ENCODE measurements around the gene RNF8.
"Not testable (repeated sequence)": the region's sequence is repeated elsewhere in the genome, so short reads cannot be mapped to it uniquely, and the experiment has no call there.

Gene RNF8

DNA sequence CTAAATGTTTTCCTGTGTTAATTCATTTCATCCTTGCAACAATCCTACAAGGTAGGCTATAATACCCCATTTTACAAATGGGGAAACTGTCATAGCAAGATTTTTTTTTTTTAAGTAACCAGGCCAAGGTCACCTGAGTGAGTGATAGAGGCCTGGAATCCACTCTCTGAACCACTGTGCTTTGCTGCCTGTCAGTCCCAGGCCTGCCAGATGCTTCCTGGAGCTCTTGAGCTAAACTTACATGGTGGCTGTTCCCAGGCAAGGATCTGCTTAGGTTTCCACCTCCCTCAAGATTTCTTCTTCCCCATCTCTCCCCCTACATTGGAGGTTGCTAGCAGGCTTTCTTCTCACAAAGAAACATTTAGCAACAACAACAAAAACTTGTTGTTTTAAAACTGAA is 32.7 kb upstream of the RNF8 start:
- DNase-seq (ENCODE audit: low read depth, low spot score): no peak

GRCh38 chr6:37321516-37322415 is 32.0 kb upstream of the RNF8 start:
- DNase-seq (ENCODE audit: low read depth, low spot score): no peak

- no peak for DNase-seq (ENCODE audit: low read depth, low spot score)
Measured at GRCh38 chr6:37323580-37323979, 30.2 kb upstream of the RNF8 start.

DNA sequence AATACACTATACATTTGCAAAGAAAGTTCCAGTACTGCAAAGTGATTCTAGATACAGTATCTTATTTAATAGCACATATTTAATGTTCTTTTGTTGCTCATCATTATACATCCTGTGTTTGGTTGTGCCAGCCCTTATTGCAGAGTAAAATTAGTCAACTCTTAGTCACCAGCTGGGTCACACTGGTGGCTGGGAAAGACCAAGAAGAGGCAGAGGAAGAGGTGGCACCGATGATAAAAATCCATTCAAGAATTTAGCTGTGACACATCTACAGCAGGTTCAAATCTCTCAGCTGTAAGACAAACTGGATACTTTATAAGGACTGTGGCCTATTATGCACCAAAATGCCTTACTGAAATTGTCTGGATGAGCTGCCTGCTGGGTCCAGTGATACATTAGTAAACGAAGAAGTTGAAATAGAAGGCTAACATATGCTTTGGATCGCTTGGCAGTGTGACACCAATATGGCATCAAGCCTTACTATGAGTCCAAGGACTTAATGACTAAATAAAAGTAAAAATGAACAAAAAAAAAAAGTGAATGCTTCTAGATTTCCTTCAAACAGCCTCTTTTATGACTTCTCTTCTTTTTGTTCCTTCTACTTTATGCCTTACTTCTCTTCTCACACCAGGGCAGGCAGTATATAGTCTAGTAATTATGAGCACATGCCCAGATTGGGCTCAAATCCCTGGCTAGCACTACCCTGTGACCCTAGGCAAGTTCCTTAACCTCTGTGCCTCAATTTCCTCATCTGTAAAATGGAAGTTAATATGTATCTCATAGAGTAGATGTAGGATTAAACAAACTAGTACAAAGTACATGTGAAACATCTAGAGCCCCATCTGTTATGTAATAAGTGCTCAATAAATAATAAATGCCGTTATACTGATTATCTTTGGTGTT is 29.4 kb upstream of the RNF8 start:
- no peak for DNase-seq (ENCODE audit: low read depth, low spot score)

DNA sequence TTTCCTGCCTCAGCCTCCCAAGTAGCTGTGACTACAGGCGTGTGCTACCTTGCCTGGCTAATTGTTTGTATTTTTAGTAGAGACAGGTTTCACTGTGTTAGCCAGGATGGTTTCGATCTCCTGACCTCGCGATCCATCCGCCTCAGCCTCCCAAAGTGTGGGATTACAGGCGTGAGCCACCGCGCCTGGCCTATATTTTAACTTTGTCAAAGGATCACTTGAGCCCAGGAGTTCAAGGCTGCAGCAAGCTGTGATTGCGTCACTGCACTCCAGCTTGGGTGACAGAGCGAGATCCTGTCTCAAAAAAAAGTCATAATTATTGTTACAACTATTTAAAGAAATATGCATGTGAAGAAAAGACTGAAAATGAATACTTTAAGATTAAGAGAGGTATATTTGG is 23.4 kb upstream of the RNF8 start:
- not testable (repeated sequence) for DNase-seq (ENCODE audit: low read depth, low spot score)

DNA sequence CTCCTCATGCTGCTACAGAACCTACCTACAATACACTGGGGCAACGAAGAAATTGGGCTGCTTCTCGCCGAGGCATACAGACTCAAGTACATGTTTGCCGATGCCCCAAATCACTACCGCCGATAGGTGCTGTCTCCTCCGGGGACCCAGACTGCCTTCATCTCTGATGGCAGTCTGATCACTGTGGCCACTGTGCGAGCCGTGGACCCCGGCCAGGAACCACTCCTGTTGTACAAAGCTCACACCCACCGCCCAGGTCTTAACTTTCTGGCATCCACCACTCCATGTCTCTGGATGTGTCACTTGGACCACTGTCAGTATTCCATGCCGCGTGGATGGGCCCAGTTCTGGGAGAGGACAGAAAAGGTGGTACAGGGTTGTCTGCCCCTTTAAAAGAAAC is 22.7 kb upstream of the RNF8 start:
- DNase-seq (ENCODE audit: low read depth, low spot score): no peak

- no peak for DNase-seq (ENCODE audit: low read depth, low spot score)
Measured at GRCh38 chr6:37332894-37333293, 20.9 kb upstream of the RNF8 start.

DNA sequence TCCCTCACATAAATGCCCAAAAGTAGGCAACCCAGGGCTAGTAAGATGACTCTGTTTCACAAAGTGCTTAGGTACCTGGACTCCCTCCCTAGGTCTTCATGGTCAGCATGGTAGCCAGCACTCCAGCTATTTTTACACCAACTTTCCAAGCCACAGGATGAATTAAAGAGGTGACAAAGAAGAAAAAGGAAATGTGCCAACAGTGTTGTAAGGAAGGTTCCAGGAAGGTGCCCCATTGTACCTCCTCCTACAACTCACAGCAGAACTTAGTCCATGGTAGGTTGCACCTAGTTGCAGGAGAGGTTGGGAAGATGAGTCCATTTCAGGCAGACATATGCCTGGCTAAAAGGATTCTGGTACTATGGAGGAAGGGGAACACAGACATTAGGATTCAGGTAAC is 19.7 kb upstream of the RNF8 start:
- no peak for DNase-seq (ENCODE audit: low read depth, low spot score)

DNA sequence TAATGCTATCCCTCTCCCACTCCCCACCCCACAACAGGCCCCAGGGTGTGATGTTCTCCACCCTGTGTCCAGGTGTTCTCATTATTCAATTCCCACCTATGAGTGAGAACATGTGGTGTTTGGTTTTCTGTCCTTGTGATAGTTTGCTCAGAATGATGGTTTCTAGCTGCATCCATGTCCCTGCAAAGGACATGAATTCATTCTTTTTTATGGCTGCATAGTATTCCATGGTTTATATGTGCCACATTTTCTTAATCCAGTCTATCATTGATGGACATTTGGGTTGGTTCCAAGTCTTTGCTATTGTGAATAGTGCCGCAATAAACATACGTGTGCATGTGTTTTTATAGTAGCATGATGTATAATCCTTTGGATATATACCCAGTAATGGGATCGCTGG is 15.5 kb upstream of the RNF8 start:
- not testable (repeated sequence) for DNase-seq (ENCODE audit: low read depth, low spot score)

DNA sequence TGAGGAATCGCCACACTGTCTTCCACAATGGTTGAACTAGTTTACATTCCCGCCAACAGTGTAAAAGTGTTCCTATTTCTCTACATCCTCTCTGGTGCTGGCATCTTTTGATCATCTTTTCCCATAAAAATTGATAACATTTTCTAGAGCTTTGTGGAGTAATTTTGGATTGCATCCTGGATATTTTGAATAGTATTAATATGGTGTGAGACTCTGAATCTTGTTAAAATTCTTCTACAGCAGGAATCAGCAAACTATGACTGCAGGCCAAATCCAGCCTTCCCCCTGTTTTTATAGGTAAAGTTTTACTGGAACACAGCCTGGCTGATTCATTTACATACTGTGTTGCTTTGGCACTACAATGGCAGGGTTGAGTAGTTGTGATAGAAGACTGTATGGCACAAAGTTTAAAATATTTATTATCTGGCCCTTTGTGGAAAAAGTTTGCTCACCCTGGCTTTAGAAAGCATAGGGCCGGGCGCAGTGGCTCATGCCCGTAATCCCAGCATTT is 15.0 kb upstream of the RNF8 start:
- DNase-seq (ENCODE audit: low read depth, low spot score): no peak

GRCh38 chr6:37339741-37340638 is 13.8 kb upstream of the RNF8 start:
- no peak for DNase-seq (ENCODE audit: low read depth, low spot score)

- no peak for DNase-seq (ENCODE audit: low read depth, low spot score)
Measured at GRCh38 chr6:37340639-37340943, 13.2 kb upstream of the RNF8 start.

GRCh38 chr6:37343248-37343647 is 10.5 kb upstream of the RNF8 start:
- no peak for DNase-seq (ENCODE audit: low read depth, low spot score)

DNA sequence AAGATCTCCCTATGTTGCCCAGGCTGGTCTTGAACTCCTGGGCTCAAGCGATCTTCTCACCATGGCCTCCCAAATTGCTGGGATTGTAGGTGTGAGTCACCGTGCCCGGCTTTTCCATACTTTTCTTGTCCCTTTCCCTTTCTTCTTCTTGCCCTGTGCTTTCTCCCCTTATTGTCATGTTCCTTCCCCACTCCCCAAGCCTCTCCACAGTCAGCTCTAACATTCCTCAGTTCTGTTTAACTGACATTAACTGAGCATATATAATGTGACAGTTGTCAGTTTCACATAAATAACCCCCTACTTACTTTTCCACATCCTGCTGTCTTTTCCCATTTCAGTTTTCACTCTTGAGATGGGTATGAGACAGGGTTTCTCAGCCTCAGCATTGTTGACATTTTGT is 9.5 kb upstream of the RNF8 start:
- DNase-seq (ENCODE audit: low read depth, low spot score): no peak

- DNase-seq (ENCODE audit: low read depth, low spot score): not testable (repeated sequence)
Measured at GRCh38 chr6:37345804-37346203, 8.0 kb upstream of the RNF8 start.

GRCh38 chr6:37347177-37347576 is 6.6 kb upstream of the RNF8 start:
- no peak for DNase-seq (ENCODE audit: low read depth, low spot score)

DNA sequence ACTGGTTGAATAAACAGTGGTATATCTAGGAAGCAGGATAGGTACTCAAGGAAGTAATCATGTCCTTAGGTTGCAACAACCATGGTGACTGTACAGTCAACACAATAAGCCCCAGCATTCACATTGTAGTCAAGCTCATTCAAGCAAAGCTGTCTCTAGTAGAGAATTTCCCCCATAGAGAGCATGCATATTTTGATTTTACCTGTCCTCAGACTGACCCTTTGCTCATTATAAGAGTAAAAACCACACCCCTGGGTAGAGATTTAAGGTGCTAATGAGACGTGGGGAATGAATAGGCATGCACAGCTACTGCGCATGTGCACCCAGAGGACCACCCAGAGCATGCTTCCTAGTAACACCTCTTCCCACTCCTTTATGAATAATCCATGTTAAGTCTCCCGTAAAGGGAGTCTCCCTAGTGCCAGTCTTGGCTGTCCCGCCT is 6.1 kb upstream of the RNF8 start:
- DNase-seq (ENCODE audit: low read depth, low spot score): no peak

GRCh38 chr6:37351027-37351426 is 2.8 kb upstream of the RNF8 start:
- DNase-seq (ENCODE audit: low read depth, low spot score): no peak

DNA sequence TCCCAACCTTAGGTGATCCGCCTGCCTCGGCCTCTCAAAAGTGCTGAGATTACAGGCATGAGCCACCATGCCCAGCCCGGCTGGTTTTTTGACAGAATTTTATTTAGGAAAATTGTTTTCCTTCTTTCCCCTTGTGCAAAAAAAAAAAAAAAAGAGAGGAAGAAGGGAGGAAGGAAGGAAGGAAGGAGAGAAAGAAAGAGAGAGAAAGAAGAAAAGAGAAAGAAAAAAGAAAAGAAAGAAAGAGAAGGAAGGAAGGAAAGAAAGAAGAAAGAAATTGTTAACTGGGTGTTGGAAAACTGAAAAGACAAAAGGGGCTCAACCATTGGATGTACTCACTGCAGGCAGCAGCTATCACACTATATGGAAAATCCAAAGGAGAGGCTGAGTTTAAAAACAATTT is 1.4 kb upstream of the RNF8 start:
- DNase-seq (ENCODE audit: low read depth, low spot score): no peak

GRCh38 chr6:37354526-37355384 is 972 bp downstream of the RNF8 start:
- peak; percentile 21 for DNase-seq (ENCODE audit: low read depth, low spot score)

GRCh38 chr6:37357288-37357687 is 3.5 kb downstream of the RNF8 start:
- DNase-seq (ENCODE audit: low read depth, low spot score): no peak
